ENCODE measurements around the gene WFIKKN1. TPM values are rescaled to one million over a fixed set of nuclear protein-coding genes. Genes with fewer than 3 reads are reported as not detected.

WFIKKN1 gene
- total RNA-seq, 1 experiment from 2014 or later: 0.47 TPM

GRCh38 chr16:640614-641013 is 9.8 kb downstream of the WFIKKN1 start:
- Histone ChIP-seq H4K20me1 (ENCODE audit: insufficient read depth) (no peaks in the 10 kb centered on the region), H2AFZ (ENCODE audit: low read depth, low read length, poor library complexity, severe bottlenecking) (no peak overlapping the region), H3K36me3 (ENCODE audit: control insufficient read depth in 1 of 2, insufficient read depth in 2 of 2, low read length in 2 of 2) (no peaks in the 10 kb centered on the region), H3K4me2 (ENCODE audit: low read length) (peak overlapping the region; percentile 76), H3K4me1 (ENCODE audit: control insufficient read depth in 1 of 2, insufficient read depth in 2 of 2, low read length in 2 of 2) (peaks cover 11 to 44% of the 10 kb centered on the region in 2 experiments), H3K79me2 (ENCODE audit: insufficient read depth, low read length) (peaks cover 25% of the 10 kb centered on the region), H3K27me3 (ENCODE audit: insufficient read depth, low read length) (no peaks in the 10 kb centered on the region), H3K9ac (ENCODE audit: low read length) (peak overlapping the region; percentile 82), H3K4me3 (replicated peaks in 1 of 2; ENCODE audit: low read depth in 1 of 2, low read length in 2 of 2) (peak overlapping the region in 1 of 2 experiments; percentile 67; a peak in 1 of 4 replicates), H3K9me2 (ENCODE audit: insufficient read depth) (no peaks in the 10 kb centered on the region), H3K9me3 (ENCODE audit: control insufficient read depth in 1 of 2, insufficient read depth in 1 of 2, low read depth in 1 of 2, low read length in 2 of 2) (no peaks in the 10 kb centered on the region), H3K27ac (ENCODE audit: low read depth, low read length) (no peak overlapping the region)
- ChIA-PET RAD21 (ENCODE audit: low non-redundant PET in 1 of 2, low total read pairs in 2 of 2, uncharacterized antibody in 2 of 2, unreplicated experiment in 2 of 2) (no interaction called here), POLR2A (no interaction called here), CTCF (no interaction called here)
- DNase-seq (ENCODE audit: low read depth, low spot score): no peak
- no TSS peak for BruUV-seq (replicated peaks)
- intact Hi-C loops (cut with micrococcal nuclease): no loop called here
- no peak for TF ChIP-seq RAD21 (IDR thresholded peaks at IDR 0.05; ENCODE audit: low read depth)
- no peak for TF ChIP-seq ZFX (IDR thresholded peaks at IDR 0.05)
- TF ChIP-seq POLR2AphosphoS5 (IDR thresholded peaks at IDR 0.05; ENCODE audit: low read depth, low read length): no peak
- TF ChIP-seq EZH2 (IDR thresholded peaks at IDR 0.05): no peak
- TF ChIP-seq POLR2A (IDR thresholded peaks at IDR 0.05; ENCODE audit: borderline replicate concordance, extremely low read depth, insufficient read depth, insufficient read length): no peak
- no peak for TF ChIP-seq JUND (IDR thresholded peaks at IDR 0.05)
- TF ChIP-seq SIN3A (IDR thresholded peaks at IDR 0.05; ENCODE audit: low read depth): no peak
- no peak for TF ChIP-seq TCF7L2 (IDR thresholded peaks at IDR 0.05; ENCODE audit: borderline replicate concordance, extremely low read depth, insufficient read depth, insufficient read length)
- ATAC-seq: no peak

DNA sequence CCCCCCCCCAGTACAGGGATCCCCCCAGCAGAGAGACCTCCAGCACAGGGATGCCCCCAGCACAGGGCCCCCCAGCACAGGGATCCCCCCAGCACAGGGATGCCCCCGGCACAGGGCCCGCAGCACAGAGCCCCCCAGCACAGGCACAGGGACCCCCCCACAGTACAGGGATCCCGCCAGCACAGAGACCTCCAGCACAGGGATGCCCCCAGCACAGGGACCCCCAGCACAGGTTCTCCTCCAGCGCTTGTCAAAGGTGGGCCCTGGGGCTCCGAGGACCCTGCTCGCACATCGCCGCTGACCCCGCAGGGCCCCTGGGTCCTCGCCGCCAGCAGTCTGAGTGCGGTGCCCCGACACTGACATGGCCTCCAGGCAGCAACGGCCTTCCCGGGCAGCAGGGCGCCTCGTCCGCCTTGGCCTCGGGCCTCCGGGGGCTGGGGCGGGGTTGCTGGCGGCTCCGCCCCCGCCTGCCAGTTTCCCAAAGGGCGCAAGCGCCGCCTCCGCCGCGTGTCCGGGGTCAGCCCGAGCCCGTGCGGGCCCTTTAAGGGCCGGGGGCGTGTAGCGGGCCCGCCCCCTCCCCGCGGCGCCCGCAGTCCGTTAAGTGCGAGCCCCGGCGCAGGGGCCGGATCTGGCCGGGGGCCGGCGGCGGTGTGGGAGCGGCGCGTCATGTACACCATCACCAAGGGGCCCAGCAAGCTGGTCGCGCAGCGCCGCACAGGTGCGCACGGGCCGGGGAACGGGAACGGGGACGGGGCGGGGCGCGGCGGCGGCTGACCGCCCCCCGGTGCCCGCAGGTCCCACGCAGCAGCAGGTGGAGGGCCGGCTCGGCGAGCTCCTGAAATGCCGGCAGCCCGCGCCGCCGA is 10.8 kb downstream of the WFIKKN1 start, which contains the start of gene MCRIP2:
Gene MCRIP2, plus strand, starts transcription at position 503 of the 863 bp plus-strand sequence. Its CDS starts 164 bp downstream, at position 667.
- H3K27ac ChIP-seq (ENCODE audit: low read depth, low read length): peak within 1 kb of the TSS; percentile 90
- DNase-seq (ENCODE audit: low read depth, low spot score): no peak
- peaks cover 14 to 48% of the 10 kb centered on the region in 2 experiments for H3K4me1 ChIP-seq (ENCODE audit: control insufficient read depth in 1 of 2, insufficient read depth in 2 of 2, low read length in 2 of 2)
- H4K20me1 ChIP-seq (ENCODE audit: insufficient read depth): no peaks in the 10 kb centered on the region
- H3K4me2 ChIP-seq (ENCODE audit: low read length): peak within 1 kb of the TSS; percentile 76
- H3K9me2 ChIP-seq (ENCODE audit: insufficient read depth): no peaks in the 10 kb centered on the region
- ATAC-seq: peak; percentile 68
- POLR2A ChIA-PET: no interaction called here
- peak within 1 kb of the TSS; percentile 82 for H3K9ac ChIP-seq (ENCODE audit: low read length)
- H3K36me3 ChIP-seq (ENCODE audit: control insufficient read depth in 1 of 2, insufficient read depth in 2 of 2, low read length in 2 of 2): no peaks in the 10 kb centered on the region
- no peaks in the 10 kb centered on the region for H3K9me3 ChIP-seq (ENCODE audit: control insufficient read depth in 1 of 2, insufficient read depth in 1 of 2, low read depth in 1 of 2, low read length in 2 of 2)
- CTCF ChIA-PET: no interaction called here
- no TSS peak for BruUV-seq (replicated peaks)
- no peak within 1 kb of the TSS for H2AFZ ChIP-seq (ENCODE audit: low read depth, low read length, poor library complexity, severe bottlenecking)
- RAD21 ChIA-PET (ENCODE audit: low non-redundant PET in 1 of 2, low total read pairs in 2 of 2, uncharacterized antibody in 2 of 2, unreplicated experiment in 2 of 2): no interaction called here
- H3K4me3 ChIP-seq (replicated peaks in 1 of 2; ENCODE audit: low read depth in 1 of 2, low read length in 2 of 2): peak within 1 kb of the TSS; percentile 56 to 67
- H3K27me3 ChIP-seq (ENCODE audit: insufficient read depth, low read length): no peaks in the 10 kb centered on the region
- H3K79me2 ChIP-seq (ENCODE audit: insufficient read depth, low read length): peaks cover 23% of the 10 kb centered on the region
- intact Hi-C loops (cut with micrococcal nuclease): no loop called here
- TF ChIP-seq ZNF274 (IDR thresholded peaks at IDR 0.05; ENCODE audit: low read depth, low read length) (no peak), EZH2phosphoT487 (IDR thresholded peaks at IDR 0.05; ENCODE audit: borderline replicate concordance) (no peak), FOSL1 (IDR thresholded peaks at IDR 0.05; ENCODE audit: low read depth) (no peak), ATF3 (IDR thresholded peaks at IDR 0.05) (no peak), ZFX (IDR thresholded peaks at IDR 0.05) (no peak), YY1 (IDR thresholded peaks at IDR 0.05; ENCODE audit: extremely low read depth, insufficient replicate concordance, low read depth, low read length) (no peak), CTCF (IDR thresholded peaks at IDR 0.05 in 2 of 3, conservative IDR thresholded peaks at IDR 0.05 in 1 of 3; ENCODE audit: borderline replicate concordance in 1 of 3, insufficient read depth in 1 of 3, low read depth in 2 of 3, low read length in 2 of 3) (no peak), ELF1 (IDR thresholded peaks at IDR 0.05; ENCODE audit: borderline replicate concordance, low read depth) (no peak), CEBPB (IDR thresholded peaks at IDR 0.05; ENCODE audit: low read depth) (no peak), TCF7L2 (IDR thresholded peaks at IDR 0.05; ENCODE audit: borderline replicate concordance, extremely low read depth, insufficient read depth, insufficient read length) (peak; percentile 14), POLR2A (IDR thresholded peaks at IDR 0.05; ENCODE audit: borderline replicate concordance, extremely low read depth, insufficient read depth, insufficient read length) (no peak), RAD21 (IDR thresholded peaks at IDR 0.05; ENCODE audit: low read depth) (no peak), SP1 (IDR thresholded peaks at IDR 0.05; ENCODE audit: low read depth) (no peak), EZH2 (IDR thresholded peaks at IDR 0.05) (no peak), EGR1 (IDR thresholded peaks at IDR 0.05; ENCODE audit: low read depth) (peak; percentile 88)
